HG02678 (cell line): ENCODE data around the gene ECSIT.

Source experiments
- ATAC-seq: cut with Tn5 transposase; IDR thresholded peaks from one replicate; pipeline ENCODE4 v1.9.1; 2021; ENCODE audit warnings: mild to moderate bottlenecking, moderate library complexity; ENCODE audit not compliant: unreplicated experiment

Gene ECSIT

GRCh38 chr19:11551603-11552235 lies 22.8 kb upstream of the ECSIT start:
- no peak for ATAC-seq

DNA sequence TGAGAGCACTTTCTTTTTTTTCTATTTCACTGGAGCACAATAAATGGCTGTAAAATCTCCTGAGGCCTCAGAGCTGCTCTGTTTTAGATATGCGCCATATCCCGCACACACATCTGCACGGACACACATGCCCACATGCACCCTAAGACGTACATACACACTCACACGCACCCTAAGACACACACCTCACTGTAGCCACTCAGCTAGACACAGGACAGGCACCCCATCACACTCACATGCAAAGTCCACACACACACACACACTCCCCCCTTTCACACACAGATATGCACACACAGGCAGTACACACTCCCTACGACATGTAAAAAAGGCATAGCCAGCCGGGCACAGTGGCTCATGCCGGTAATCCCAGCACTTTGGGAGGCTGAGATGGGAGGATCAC lies 21.3 kb upstream of the ECSIT start:
- ATAC-seq, result no peak

DNA sequence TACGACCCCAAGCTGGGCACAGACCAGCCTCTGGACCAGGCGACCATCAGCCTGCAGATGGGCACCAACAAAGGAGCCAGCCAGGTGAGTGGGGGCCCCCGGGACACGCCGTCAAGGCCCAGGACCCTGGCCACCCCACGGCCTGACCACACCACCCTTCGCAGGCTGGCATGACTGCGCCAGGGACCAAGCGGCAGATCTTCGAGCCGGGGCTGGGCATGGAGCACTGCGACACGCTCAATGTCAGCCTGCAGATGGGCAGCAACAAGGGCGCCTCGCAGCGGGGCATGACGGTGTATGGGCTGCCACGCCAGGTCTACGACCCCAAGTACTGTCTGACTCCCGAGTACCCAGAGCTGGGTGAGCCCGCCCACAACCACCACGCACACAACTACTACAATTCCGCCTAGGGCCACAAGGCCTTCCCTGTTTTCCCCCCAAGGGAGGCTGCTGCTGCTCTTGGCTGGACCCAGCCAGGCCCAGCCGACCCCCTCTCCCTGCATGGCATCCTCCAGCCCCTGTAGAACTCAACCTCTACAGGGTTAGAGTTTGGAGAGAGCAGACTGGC lies 20.5 kb upstream of the ECSIT start:
- ATAC-seq, result no peak

GRCh38 chr19:11547929-11548700 lies 19.2 kb upstream of the ECSIT start:
- no peak for ATAC-seq

DNA sequence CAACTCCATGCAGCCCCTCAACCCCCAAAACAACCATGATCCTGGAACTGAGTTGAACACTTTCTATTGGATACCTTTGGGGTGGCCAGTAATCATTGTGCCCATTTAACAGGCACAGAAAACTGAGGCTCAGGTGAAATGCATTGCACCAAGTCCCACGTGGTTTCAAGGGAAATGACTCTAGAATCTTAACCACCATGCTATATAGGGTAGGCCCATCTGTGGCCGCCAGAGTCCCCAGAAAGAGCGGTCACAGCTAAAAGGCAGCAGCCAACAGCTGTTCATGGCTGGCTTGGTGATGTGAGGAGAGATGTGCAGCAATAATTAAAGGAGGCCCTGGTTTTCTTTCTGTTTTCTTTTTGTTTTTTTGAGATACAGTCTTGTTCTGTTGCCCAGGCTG lies 12.3 kb upstream of the ECSIT start:
- no peak for ATAC-seq

DNA sequence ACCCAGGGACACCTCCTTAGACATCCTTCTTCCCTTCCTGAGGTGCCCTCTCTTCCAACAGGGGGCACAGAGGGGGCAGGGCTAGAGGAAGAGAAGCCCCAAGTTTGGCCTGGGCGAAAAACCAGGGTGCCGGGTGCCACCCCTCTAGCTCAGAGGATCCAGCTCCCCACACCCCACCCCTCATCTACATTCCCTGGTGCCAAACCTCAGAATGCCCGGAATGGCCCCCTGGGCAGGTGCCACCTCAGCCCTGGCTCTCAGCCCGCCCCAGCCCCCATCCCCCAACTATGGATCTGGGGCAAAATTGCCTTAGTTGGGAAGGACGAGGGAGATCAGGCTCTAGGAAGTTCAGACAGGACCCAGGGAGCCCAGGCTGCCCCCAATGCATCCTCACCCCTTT lies 11.7 kb upstream of the ECSIT start:
- ATAC-seq, result no peak

GRCh38 chr19:11539495-11540365 lies 10.8 kb upstream of the ECSIT start:
- no peak for ATAC-seq

- ATAC-seq, result no peak
Measured at GRCh38 chr19:11538232-11539036, 9.5 kb upstream of the ECSIT start, which contains the start of gene CNN1. Gene CNN1, plus strand, starts transcription at chr19:11538851. Its CDS starts 77 bp downstream, at chr19:11538928.

GRCh38 chr19:11535792-11536595 lies 7.1 kb upstream of the ECSIT start:
- no peak for ATAC-seq

DNA sequence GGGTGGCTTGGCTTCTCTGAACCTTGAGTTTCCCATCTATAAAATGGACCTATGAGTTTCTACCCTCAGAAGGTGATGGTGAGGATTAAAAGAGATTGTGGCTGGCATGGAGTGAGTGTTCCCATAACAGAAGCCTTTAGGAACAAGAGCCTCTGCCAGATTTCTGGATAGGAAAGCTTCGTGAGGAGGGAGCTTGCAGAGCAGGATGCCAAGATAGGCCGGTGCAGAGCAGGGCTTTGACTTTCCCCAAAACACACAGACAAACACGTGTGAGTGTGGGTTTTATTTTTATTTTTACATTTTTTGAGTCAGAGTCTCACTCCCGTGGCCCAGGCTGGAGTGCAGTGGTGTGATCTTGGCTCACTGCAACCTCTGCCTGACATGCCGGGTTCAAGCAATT lies 6.0 kb upstream of the ECSIT start:
- ATAC-seq, result no peak

DNA sequence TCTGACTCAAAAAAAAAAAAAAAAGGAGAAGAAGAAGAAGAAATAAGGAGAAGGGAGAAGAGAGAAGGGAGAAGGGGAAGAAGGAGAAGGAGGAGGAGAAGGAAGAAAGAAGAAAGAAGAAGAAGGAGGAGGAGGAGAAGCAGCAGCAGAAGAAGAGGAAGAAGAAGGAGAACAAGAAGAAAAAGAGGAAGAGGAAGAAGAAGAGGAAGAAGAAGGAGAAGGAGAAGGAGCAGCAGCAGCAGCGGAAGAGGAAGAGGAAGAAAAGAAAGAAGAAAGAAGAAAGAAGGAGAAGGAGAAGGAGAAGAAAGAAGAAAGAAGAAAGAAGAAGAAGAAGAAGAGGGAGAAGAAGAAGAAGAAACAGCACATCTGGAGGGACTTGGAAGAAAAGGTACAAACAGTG lies 5.6 kb upstream of the ECSIT start:
- no peak for ATAC-seq

GRCh38 chr19:11530432-11530831 lies 1.5 kb upstream of the ECSIT start:
- no peak for ATAC-seq

GRCh38 chr19:11519138-11519537 lies 9.8 kb downstream of the ECSIT start:
- no peak for ATAC-seq

DNA sequence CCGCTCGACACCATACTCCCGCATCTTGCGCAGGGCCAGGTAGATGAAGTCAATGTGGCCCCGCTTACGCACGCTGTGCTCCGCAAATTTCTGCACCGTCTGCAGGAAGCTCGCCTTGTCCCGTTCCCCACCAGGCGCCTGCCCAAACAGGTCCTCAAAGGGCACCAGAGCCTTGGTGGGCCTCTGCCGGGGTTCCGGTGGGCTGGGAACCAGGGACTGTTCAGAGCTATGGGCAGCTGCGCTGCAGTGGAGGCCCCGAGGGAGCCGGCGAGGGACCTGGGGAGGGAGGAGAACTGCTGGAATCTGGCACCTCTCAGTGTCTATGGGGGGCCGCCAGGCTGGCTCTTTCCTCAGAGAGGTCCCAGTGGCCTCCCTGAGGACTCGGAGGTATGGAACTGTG lies 15.0 kb downstream of the ECSIT start:
- ATAC-seq, result no peak

- ATAC-seq, result no peak
Measured at GRCh38 chr19:11510444-11510843, 18.5 kb downstream of the ECSIT start.

DNA sequence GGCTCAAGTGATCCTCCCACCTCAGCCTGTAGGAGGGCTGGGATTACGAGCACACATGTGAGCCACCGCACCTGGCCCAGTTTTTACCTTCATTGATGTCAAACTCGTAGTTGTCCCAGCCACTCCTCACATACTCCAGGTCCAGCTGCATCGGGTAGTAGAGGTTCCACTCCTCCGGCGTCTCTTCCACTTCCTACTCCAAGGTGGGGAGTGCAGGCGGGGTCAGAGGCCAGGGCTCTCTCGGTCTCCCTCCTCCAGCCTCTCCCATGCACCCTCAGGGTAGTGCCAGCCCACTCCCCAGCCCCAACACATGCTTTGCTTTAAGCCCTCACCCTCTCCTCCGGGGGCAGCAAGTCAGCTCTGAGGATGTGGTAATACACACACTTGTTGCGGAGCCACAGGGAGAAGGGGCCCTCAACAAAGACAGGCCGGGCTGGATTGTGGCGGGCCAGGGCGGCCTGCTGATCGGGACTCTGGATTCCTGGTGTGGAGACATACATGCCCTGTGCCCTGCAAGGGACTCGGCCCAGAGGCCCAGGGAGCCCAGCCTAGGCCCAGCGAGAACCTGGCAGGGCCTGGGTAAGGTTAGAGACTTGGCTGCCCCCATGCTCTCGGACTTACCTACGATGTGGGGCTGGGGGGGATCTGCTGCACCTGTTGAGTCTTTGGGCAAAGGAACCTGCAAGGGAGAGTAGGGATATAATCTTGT lies 21.4 kb downstream of the ECSIT start:
- ATAC-seq, result no peak

GRCh38 chr19:11506967-11507366 lies 22.0 kb downstream of the ECSIT start:
- ATAC-seq, result no peak

DNA sequence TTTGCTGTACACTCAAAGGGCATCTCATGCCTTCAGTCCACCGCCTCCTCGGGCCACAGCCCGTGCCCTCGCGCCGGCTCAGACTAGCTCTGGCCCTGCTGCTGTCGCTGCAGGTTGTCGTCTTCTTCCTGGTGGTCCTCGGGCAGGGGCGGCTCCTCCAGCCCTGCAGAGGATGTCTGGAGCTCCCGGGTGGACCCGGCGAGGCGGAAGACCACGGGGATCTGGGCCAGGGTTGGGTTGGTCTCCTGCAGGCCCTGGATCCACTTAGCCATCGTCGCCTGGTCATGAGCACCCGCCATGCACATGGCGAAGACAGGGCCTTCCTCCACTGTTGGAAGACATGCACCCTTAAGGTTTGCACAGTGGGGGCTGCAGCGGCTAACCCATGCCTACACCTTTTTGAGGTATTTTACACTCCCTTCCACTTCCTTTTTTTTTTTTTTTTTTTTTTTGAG lies 22.8 kb downstream of the ECSIT start:
- ATAC-seq, result peak; percentile 19
